Stomach (tissue), 4 donors: ENCODE results near the gene CCDC88C.

Source experiments
- CTCF ChIP-seq, 7 experiments: fragments of 450-650 bp in 4 of 7; fragments of 200-600 bp in 3 of 7; sonication (generic) in 3 of 7; IDR thresholded peaks; one replicate each; pipeline ENCODE4 v1.5.1; 2016 to 2019; ENCODE audit warnings: antibody characterized with exemption in 7 of 7, control low read depth in 2 of 7, mild to moderate bottlenecking in 1 of 7
- EP300 ChIP-seq: sonication (generic); formaldehyde crosslinking; IDR thresholded peaks from one replicate; pipeline ENCODE4 v1.6.1; 2017; ENCODE audit warnings: antibody characterized with exemption
- POLR2A ChIP-seq, 4 donors: fragments of 450-650 bp; IDR thresholded peaks; one replicate each; pipeline ENCODE4 v1.6.1; 2016; ENCODE audit warnings: antibody characterized with exemption in 4 of 4, control low read depth in 2 of 4, mild to moderate bottlenecking in 1 of 4, moderate library complexity in 1 of 4
- POLR2AphosphoS5 ChIP-seq, 3 donors: sonication (generic); formaldehyde crosslinking; IDR thresholded peaks; one replicate each; pipeline ENCODE4 v1.6.1; 2016; ENCODE audit warnings: antibody characterized with exemption in 3 of 3

- TF ChIP-seq CTCF (IDR thresholded peaks at IDR 0.05) = no peak
- TF ChIP-seq POLR2A (IDR thresholded peaks at IDR 0.05) = no peak
- no peak for TF ChIP-seq EP300
- no peak for TF ChIP-seq POLR2AphosphoS5 (IDR thresholded peaks at IDR 0.05)
Observed at GRCh38 chr14:91242635-91243034, 175.0 kb downstream of the CCDC88C start.
